Stimulated activated CD4-positive, alpha-beta T cell treated with anti-CD3 and anti-CD28 coated beads, Interleukin-12 subunit alpha, Interleukin-12 subunit beta, amount 100 ng/mL, for 4 hours (primary cell): Measurements from ENCODE around the gene TOP3B.
A peak's percentile ranks its signal among the peaks of the same experiment; 100 is the strongest.
"Not testable (repeated sequence)": the region's sequence is repeated elsewhere in the genome, so short reads cannot be mapped to it uniquely, and the experiment has no call there.

Experiments
- DNase-seq: peaks from one replicate; pipeline ENCODE4 v3.0.0-alpha.2; 2020

The TOP3B gene

GRCh38 chr22:21943571-21944448 lies 38.8 kb downstream of the TOP3B start:
- DNase-seq = no peak

DNA sequence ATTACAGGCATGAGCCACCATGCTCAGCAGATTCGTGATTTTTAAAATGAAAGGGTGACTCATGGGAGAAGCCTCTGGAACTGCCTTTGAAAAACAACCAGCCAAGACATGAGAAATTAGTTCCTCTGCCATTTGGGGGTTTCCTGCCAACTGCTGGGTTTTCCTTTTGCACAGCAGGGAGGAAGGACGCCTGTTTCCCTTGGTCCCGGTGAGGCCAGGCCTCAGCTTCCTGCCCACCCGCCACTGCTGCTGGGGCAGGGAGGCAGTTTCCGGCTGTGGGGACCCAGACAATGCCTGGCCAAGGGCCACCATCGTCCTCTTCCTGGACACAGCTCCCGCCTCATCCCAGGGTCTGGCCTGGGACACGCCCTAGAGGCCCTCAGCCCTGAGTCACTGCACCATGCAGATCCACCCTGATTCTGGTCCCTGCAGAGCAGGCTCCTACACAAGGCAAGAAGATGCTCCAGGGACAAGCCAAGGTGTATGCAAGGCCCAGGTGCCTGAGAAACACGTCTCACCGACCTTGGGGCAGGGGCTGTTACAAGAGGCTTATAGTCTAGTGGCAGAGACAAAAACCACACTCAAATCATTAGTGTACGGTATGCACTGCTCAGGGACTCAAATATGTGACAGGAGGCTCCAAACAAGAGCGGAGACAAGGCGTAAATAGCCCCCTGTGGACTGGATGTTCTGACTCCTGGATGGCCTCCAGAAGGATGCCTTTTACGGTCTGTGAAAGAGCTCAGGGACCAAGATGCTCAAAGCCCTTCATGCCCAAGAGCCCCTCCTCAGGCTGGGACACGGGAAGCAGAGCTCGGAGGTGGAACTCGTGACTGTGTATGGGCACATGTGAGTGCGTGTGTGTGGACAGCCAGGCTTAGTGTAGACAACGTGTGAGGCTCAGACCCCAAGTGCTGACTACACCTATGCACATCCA lies 39.9 kb downstream of the TOP3B start:
- DNase-seq = no peak

DNA sequence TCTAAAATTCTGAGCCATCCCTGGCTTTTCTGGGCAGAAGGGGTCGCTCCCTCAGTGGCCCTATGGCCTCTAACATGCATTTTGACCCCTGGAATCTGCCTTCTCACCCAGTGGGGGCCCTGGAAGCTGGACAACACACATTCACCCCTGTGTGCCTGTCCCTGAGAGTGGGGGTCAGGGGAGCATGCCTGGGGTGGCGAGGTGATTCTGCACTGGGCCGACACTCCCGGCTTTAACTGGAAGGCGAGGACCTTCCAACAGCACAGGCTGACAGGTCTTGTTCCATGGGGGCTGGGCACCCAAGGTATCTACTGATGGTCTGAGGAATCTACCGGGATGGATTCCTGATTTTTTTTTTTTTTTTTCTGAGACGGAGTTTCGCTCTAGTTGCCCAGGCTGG lies 40.7 kb downstream of the TOP3B start:
- DNase-seq = no peak

DNA sequence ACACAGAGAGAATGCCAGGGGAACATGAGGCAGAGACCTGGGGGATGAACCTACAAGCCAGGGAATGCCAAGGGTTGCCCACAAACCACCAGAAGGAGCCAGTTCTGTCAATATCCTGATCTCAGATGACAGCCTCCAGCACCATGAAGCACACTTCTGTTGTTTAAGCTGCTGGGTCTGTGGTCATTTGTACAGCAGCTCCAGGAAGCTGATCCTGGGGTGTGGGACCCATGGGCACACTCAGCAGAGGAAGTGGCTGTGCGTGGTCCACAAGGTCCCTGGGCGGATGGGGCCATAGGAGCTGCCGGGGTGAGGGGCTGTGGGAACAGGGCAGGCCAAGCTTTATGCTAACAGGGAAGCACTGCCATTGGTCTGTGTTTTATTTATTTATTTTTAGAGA lies 42.1 kb downstream of the TOP3B start:
- no peak for DNase-seq

DNA sequence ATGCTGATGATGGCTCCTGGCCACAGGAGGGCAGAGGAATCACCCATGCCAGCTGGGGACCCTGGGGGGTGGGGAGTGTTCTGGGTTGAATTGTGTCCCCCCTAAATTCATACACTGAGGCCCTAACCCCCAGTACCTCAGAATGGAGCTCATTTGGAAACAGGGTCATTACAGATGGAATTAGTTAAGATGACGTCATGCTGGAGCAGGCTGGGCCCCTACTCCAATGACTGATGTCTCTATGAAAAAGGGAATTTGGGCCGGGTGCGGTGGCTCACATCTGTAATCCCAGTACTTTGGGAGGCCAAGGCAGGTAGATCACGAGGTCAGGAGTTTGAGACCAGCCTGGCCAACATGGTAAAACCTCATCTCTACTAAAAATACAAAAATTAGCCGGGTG lies 42.7 kb downstream of the TOP3B start:
- DNase-seq = not testable (repeated sequence)

DNA sequence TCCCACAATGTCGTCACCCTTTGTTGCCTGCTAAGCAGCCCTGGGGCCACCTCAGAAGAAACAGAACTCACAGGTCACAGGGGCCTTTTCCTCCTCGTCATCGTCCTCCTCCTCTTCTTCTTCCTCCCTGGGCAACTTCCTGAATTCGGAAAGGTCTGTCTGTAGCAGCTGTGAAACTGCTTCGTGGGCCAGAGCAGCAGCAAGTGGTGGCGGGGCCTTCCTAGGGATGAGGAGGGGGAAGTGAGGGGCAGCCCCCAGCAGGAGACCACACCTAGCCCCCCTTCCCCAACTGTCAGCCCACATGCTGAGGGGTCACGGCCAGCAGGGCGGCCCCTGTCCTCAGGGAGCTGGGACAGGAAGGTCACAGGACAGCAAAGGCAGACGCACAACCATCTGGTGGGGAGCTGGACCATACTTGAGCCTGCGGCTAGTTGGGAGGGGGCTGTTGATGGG lies 43.1 kb downstream of the TOP3B start:
- no peak for DNase-seq

GRCh38 chr22:21938906-21939305 lies 43.7 kb downstream of the TOP3B start:
- DNase-seq = no peak

DNA sequence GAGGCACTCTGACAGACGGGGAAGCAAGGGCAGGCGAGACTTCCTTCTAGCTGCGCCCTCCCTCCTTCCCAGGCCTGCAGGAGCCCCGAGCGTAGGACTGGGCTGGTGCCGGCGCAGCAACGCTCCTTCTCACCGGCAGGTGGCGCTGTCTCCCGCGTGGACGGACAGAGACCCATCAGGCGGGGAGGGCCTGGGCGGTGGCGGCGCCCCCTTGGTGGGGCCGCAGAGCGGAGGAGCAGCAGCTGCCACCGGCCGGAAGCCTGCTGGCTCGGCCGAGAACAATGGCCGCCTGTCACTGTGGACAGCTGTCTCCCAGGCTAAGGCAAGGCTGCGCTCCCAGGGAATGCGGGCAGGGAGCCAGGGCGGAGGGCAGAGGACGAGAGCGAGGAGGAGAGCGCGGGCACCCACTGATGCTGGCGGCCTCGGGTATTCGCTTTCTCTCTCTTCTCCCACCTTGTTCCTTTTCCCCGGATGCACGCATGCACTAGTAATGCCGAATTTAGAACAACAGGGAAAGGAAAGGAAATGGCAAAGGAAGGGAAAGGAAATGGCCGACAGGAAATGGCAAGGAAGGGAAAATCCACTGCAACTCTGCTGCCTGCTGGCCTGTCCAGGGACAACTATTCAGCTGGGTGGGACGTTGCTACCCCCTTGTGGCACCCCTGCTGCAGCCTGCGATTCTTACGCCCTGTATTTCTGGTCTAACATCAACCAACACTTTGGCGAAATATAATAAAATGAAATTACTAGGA lies 44.3 kb downstream of the TOP3B start:
- peak; percentile 90 for DNase-seq

DNA sequence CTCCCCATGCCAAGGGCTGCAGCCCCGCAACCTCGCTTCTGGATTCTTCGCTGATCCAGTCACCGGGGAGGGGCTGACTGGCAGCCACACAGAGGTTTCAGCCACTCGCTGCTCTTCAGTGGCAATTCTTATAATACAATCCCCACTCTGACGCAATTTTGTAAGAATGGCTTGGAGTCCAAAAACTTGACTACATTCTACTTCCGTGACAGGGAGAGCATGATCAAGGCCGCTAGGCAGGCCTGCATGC lies 44.8 kb downstream of the TOP3B start:
- DNase-seq = no peak

- DNase-seq = no peak
Observed at GRCh38 chr22:21937041-21937820, 45.4 kb downstream of the TOP3B start.

- DNase-seq = no peak
Observed at GRCh38 chr22:21936151-21936775, 46.3 kb downstream of the TOP3B start.

GRCh38 chr22:21933910-21934309 lies 48.7 kb downstream of the TOP3B start:
- no peak for DNase-seq

DNA sequence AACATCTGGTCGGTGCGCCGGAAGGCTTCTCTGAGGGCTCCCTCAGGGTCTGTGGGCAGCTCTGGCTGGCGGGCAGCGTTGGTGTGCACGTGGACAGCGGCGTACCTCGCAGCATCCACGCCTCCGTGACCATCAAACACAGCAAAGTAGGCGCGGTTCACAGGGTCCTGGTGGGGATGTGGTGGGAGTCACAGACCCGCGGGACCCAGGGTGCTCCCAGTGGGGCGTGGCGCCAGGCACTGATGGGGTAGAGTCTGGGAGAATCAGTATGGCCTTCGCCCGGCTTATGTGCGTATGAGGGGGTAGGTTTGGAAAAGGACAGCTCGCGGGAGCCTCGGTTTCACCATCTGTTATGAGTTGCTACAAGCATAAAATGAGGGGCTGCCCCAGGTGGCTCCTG lies 49.2 kb downstream of the TOP3B start:
- no peak for DNase-seq

DNA sequence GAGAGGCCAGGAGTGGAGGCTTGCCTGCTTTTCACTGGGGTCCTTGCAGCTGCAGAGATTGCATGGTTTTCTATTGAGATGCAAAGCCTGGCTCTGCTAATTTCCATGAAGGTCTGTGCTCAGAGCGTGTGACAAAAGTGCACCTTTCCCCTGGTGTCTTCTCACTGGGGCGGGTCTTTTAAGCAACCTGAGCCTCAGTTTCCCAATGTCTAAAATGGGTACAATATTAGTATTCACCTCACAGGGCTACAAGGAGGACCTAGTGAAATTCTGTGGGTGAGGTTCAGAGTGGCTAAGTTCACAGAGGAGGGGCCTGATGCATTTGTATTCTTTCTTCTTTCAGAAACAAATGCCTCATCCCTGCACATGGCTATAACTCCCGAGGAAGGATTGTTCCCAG lies 50.2 kb downstream of the TOP3B start:
- no peak for DNase-seq

DNA sequence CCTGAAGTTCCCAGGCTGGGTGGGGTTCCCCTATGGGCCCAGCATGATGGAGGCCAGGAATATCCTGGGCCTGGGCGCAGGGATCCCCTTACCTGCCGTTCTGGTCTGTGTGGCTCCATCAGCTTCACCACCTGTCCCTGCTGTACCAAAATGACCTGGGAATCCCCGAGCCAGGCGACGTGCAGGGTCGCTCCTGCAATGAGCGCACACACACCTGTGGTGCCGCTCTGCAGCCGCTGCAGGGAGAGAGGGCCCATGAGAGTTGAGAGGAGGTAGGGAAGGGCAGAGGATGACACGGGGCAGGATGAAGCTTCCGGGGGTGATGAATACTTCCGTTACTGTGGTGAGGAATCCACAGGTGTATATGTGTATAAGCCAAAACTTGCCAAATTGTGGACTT lies 51.5 kb downstream of the TOP3B start:
- no peak for DNase-seq

DNA sequence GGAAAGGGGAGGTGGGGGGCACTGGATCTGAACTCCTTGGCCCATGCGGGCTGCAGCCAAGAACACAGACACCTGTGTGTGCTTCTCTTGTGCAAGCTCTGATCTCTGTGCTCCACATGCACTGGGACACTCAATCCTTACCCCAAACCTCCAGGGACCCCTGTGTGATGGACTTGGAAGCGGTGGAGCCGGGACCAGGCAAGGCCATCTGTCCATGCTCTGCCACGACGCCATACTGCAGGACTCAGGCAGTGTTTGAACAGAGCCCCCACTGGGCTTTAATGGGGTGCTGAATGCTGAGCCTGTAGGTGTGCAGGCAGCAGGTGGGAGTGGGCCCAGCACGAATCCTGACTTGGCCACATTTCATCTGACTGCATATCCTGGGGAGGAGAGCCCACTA lies 53.3 kb downstream of the TOP3B start:
- no peak for DNase-seq

- no peak for DNase-seq
Observed at GRCh38 chr22:21928048-21928447, 54.5 kb downstream of the TOP3B start.

DNA sequence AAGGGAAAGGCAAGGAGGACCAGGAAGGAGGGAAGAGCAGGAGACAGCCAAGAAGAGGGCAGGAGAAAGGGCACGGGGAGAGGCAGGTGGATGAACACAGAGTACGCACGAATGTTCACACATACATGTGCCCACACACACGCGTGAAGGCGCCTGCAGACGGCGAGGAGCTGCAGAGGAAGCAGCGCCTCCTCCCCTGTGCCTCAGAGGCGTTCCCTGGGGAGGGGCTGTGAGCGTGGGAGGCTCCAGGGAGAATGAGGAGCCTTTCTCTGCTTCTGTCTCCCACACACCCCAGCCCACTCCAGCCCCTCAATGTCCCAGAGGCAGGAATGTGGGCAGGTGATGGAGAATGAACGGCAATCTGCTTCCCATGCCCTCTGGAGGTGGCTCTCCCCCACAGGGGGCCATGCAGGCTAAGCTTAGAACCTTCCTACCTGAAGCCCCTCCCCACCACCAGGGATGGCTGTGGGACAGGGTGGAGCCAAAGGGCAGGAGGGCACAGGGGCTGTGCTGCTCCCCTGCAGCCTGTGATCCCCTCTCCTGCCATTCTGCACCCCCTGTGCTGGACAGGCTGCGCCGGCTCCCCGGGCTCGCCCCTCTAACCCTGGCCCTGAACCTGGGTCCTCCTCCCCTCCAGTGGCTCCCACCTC lies 55.3 kb downstream of the TOP3B start:
- DNase-seq = no peak

DNA sequence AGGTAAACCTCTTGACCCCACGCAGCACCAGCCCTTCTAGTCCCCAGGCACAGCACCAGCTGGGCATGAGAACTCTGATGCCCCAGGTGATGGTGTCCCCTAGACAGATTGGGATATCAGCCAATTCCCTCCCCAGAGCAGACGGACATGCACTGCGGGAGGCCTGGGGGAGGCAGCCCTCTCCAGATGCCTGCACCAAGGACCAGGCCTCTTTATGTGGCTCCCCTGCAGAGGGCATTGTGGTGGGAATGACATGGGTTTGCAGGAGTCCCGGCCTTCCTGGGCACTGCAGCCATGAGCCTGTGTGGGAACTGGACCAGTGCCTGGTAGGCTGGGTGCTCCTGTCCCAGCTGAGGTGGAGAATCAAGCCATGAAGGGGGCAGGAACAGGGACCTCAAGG lies 55.9 kb downstream of the TOP3B start:
- DNase-seq = no peak

DNA sequence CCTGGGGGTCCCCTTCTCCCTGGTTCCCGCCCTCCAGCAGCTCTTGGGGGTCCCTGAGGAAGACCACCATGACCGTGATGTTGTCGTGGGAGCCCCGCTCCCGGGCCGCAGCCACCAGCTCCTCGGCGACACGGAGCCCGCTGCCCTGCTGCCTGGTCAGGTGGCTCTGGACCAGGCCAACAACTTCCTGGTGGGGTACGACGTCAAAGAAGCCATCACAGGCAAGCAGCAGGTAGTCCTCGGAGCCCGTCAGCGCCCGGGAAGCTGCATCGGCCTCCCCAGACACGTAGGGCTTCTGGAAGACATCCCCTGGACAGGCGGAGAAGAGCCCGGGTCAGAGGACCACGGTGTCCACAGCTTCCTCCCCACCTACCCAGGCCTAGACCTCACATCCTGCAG lies 59.4 kb downstream of the TOP3B start:
- no peak for DNase-seq

GRCh38 chr22:21922370-21923162 lies 60.0 kb downstream of the TOP3B start:
- DNase-seq = no peak
